ENCODE measurements around the gene NEK6.

Gene NEK6

DNA sequence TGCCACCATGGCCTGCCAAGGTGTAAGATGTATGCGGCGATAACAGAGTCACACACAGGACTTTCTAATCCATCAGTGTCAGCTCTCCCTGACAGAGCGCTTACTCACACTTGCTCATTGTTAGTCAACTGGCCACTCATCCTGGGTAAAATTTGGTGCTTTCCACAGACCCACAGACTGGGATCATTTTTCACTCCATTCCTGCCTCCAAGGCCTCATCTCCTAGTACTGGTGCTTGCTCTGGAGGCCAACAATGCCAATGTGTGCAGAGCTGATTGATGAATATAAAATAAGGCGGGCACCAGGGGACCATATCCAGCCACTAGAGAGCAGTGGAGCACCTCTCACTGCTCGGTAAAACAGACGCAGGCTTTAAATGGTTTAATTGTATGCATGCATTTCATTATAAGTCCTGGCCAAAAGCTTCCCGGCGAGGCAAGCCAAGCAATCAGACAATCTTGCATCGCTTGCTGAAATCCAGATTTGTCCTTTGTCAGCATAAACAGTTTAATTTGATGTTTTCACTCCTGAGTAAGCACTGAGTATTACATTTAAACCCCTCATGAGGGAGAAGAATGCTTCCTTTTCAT is 135.2 kb downstream of the NEK6 start:
- H3K4me3 ChIP-seq (ENCODE audit: low read depth, low read length): no peak overlapping the region

DNA sequence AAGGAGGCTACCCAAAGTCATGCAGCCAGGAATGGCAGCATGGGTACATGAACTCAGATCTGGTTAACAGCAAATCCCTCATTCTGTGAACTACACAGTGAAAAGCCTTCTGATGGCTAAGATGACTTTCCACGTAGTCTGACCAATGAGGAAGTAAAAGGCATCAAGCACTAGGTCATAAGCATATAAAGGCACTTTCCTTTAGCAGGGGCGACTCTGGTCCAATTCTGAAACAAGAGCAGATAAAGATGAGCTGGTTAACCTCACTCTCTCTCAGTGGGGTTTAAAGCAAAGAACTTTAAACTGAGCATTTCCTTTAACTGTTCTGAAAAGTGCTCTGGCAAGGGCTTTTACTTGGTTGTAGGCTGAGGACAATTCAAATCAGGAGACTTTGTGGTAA is 136.4 kb downstream of the NEK6 start:
- H3K4me3 ChIP-seq (ENCODE audit: low read depth, low read length): no peak overlapping the region

DNA sequence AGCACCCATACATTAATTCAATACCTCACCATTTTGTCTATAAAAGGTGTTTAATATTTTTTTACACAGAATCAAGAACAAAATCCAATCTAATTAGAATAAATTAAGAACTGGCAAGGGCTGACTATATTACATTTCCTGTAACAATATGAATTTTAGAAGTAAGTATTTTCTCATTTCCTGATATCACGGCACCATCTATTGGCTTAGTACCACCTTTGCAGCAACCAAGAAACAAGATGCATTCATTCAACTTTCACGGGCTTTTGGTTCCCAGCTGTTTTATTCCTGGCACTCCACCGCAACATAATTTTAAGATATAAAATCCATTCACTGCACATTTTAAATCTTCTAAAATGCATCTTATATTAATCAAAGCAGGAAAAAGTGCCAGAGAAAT is 136.8 kb downstream of the NEK6 start:
- no peak overlapping the region for H3K4me3 ChIP-seq (ENCODE audit: low read depth, low read length)

DNA sequence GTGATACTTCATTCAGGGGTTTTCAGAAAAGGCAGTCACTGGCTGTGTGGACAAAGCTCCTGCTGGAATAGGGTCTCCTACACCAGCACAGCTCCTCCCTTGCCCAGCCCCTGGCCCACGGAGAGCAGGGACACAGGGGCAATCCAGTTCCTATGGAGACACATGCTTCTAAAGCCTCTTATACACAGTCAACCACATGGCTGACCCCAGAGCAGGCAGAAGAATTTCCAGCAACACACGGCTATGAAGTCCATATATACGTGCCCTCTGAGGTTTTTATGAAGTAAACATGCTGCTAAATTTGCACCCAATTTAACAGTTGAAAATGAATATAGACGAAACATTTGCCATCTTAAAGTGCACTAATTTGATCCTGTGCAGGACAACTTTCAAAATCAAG is 138.1 kb downstream of the NEK6 start:
- H3K4me3 ChIP-seq (ENCODE audit: low read depth, low read length): no peak overlapping the region

DNA sequence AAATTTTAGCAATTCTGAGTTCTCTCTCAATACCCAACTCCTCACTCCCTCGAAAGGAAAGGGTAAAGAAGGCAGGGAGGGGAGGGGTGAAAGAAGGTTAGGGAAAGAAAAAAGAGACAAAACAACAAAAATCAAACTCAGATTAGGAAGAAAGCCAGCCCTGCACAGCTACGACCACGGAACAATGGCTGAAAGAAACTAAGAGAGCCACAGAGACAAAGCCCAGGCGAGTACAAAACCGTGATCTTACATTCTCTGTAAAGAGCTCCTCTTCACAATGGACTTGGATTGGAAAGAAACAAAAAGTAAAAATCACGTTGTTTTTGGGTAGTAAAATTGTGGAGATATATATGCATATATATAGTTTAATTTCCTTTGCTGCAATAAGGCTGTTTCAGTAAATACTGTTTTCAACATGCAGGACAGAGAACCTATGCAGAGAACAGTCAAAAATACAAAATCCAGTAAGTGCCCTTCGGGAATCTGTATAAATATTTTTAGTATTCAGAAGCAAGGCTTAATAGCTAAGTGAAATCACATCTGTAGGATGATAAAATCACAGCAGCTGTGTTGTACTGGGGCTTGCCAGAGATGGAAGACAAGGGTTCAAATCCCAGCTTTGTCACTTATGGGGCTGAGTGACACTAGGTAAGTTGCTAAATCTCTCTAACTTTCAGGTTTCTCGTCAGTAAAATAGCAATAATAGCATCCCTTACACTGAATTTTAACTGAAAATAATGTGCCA is 140.6 kb downstream of the NEK6 start:
- H3K4me3 ChIP-seq (ENCODE audit: low read depth, low read length): no peak overlapping the region

DNA sequence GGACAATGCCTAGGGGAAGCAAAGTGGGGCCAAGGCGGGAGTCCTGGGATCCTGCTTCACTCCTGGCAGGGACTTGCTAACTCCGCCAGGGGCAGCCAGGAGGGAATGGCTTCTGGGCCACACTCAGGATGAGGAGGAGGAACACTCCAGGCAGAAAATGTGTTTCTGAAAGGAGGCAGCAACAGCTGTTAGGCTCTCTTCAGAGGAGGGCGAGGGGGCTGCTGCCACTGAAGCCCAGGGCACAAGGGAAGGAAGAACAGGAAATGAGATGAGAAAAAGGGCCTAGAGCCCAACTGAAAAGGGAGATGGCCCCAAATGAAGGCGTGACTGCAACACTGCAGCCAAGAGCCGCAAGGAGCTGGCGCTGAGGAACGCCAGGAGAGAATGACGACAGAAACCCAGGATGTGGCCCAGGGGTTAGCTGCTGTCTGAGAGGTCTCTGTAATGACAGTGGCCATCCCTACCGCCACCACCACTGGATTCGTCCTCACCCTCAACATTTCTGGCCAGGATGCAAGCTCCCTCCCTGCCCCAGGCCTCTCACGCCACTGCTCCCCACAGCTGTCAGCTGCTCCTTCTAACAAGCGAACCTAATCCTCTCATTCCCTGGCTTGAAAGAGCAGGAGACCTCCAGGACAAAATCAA is 141.7 kb downstream of the NEK6 start:
- no peak overlapping the region for H3K4me3 ChIP-seq (ENCODE audit: low read depth, low read length)

DNA sequence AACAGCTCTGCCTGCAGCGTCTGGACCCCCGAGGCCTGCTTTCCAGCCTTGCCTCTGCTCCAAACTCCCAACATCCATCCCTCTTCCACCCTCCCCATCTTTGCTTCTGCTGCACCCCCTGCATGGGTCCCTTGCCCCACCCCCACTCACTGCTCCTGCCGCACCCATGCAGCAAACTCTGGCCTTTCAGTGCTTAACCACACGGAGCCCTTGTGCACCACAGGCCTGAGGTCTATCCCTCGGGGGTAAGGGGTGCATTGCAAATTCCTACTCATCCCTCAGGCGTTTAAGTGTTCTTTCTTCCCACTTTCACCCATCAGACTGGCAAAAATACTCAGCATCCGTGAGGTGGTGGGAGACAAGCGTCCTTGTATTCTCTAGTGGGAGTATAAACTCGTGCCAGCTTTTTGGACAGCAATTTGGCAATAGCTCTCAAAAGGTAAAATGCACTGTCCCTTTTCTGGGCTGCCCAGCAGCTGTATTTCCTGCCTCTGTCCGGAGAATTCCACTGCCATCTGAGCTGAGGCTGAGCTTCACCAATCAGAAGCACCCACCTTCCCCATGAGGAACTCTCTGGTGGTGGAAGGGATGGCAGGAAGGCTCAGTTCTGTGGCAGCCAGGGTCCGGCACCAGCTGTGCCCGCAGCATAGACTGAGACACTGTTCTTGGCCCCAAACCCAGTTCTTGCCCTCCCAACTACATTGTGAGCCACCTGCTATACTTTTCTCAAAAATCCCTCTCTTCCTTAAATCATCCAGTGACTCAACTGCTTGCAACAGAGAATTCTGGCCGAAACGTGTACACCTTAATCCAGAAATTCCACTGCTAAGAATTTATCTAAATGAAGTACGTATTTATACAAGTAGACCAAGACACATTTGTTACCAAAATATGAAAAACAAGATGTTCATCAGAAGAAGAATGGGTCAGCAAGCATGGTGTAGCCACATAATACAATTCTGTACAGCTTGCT is 142.5 kb downstream of the NEK6 start:
- no peak overlapping the region for H3K4me3 ChIP-seq (ENCODE audit: low read depth, low read length)

All from iPS-11a (cell line).